Measurements from ENCODE around the gene SH2D4B. TPM values are rescaled to one million over a fixed set of nuclear protein-coding genes. Genes with fewer than 3 reads are reported as not detected.
A peak's percentile ranks its signal among the peaks of the same experiment; 100 is the strongest.

Gene SH2D4B
- total RNA-seq, 1 experiment from 2014 or later, result 0.24 TPM

DNA sequence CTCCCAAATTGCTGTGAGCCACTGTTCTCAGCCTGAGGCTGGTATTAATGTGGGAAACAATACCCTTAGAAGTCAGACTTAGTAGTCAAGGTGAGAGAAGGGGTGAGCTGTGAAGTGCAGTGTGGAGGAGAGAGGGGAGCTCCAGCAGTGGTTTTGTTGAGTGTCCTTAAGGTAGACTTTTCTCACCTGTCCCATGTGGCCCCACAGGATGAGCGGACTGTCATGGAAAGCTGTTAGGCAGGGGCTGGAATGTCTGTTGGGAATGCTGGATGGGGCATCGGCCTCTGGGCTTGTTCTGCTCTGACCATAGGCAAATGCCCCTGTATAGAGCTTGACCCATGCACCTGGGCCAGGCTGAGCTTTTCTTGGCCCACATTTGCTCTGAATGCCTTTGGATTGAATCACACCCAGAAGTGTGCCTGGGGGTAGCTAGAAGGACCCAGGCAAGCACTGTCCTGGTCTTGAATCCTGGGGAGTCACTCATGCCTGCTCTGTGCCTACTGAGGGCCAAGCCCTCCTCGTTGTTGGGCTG, 36.3 kb upstream of the SH2D4B start:
- peaks cover 98% of the 10 kb centered on the region for H3F3A ChIP-seq (ENCODE audit: insufficient read depth, low read depth)
- peak; percentile 81 to 90 for DNase-seq
- H4K20me1 ChIP-seq (ENCODE audit: insufficient read depth), result no peaks in the 10 kb centered on the region
- H3K9me2 ChIP-seq (ENCODE audit: insufficient read depth), result no peaks in the 10 kb centered on the region
- peak overlapping the region; percentile 36; the same call in 1 of the 2 replicates for H3K4me3 ChIP-seq
- no peak overlapping the region for H2AFZ ChIP-seq
- ChIA-PET POLR2A (ENCODE audit: unreplicated experiment) (interaction anchor here (0.5 to 1.1 kb wide), 7 partner anchors 25 to 421 kb away, joined by 3 to 12 read pairs (median 5); partner anchors contain the start of gene PRXL2A), CTCF (interaction anchor here (0.6 kb wide), 2 partner anchors 35 to 40 kb away, joined by 3 to 6 read pairs; no protein-coding TSS in a partner anchor)
- H3K4me2 ChIP-seq, result peak overlapping the region; percentile 80
- peaks cover 23% of the 10 kb centered on the region for H3K36me3 ChIP-seq (ENCODE audit: low read depth)
- intact Hi-C loops (cut with micrococcal nuclease; ENCODE audit: unreplicated experiment), result loop anchor here (1.0 kb wide), 1 partner anchor 93 kb away; the partner anchor contains the start of gene PRXL2A
- H3K27ac ChIP-seq, result peak overlapping the region; percentile 99
- TSS peak; percentile 8 for BruUV-seq (replicated peaks)
- no peaks in the 10 kb centered on the region for H3K27me3 ChIP-seq (ENCODE audit: insufficient read depth, low read depth)
- TF ChIP-seq EZH2 (IDR thresholded peaks at IDR 0.05; ENCODE audit: low read depth) (no peak), CTCF (conservative IDR thresholded peaks at IDR 0.05) (no peak)
- peaks cover 84% of the 10 kb centered on the region for H3K79me2 ChIP-seq (ENCODE audit: low read depth)
- peaks cover 98% of the 10 kb centered on the region for H3K4me1 ChIP-seq (replicated peaks; ENCODE audit: insufficient read depth)
- H3K9me3 ChIP-seq (ENCODE audit: insufficient read depth, low read depth), result no peaks in the 10 kb centered on the region

GRCh38 chr10:80501913-80502521, 35.7 kb upstream of the SH2D4B start:
- Histone ChIP-seq H3K4me1 (replicated peaks; ENCODE audit: insufficient read depth) (peaks cover 98% of the 10 kb centered on the region), H2AFZ (no peak overlapping the region), H3K9me3 (ENCODE audit: insufficient read depth, low read depth) (no peaks in the 10 kb centered on the region), H4K20me1 (ENCODE audit: insufficient read depth) (no peaks in the 10 kb centered on the region), H3K4me2 (peak overlapping the region; percentile 80), H3K27ac (peak overlapping the region; percentile 99), H3K9me2 (ENCODE audit: insufficient read depth) (no peaks in the 10 kb centered on the region), H3K79me2 (ENCODE audit: low read depth) (peaks cover 84% of the 10 kb centered on the region), H3K27me3 (ENCODE audit: insufficient read depth, low read depth) (no peaks in the 10 kb centered on the region), H3F3A (ENCODE audit: insufficient read depth, low read depth) (peaks cover 98% of the 10 kb centered on the region), H3K4me3 (peak overlapping the region; percentile 36; the same call in 1 of the 2 replicates), H3K36me3 (ENCODE audit: low read depth) (peaks cover 20% of the 10 kb centered on the region)
- DNase-seq, result peak; percentile 78 to 87
- intact Hi-C loops (cut with micrococcal nuclease; ENCODE audit: unreplicated experiment), result loop anchor here (1.0 kb wide), 2 partner anchors 31 to 94 kb away; partner anchors contain the start of gene PRXL2A
- TF ChIP-seq CTCF (conservative IDR thresholded peaks at IDR 0.05), result no peak
- no peak for TF ChIP-seq EZH2 (IDR thresholded peaks at IDR 0.05; ENCODE audit: low read depth)
- BruUV-seq (replicated peaks), result no TSS peak
- CTCF ChIA-PET, result interaction anchor here (0.6 kb wide), 1 partner anchor 41 kb away, joined by 3 read pairs; no protein-coding TSS in a partner anchor
- POLR2A ChIA-PET (ENCODE audit: unreplicated experiment), result interaction anchor here (0.5 to 1.1 kb wide), 7 partner anchors 25 to 422 kb away, joined by 3 to 12 read pairs (median 5); partner anchors contain the start of gene PRXL2A

- no peaks in the 10 kb centered on the region for H4K20me1 ChIP-seq (ENCODE audit: insufficient read depth)
- no peaks in the 10 kb centered on the region for H3K27me3 ChIP-seq (ENCODE audit: insufficient read depth, low read depth)
- peaks cover 23% of the 10 kb centered on the region for H3K36me3 ChIP-seq (ENCODE audit: low read depth)
- peaks cover 98% of the 10 kb centered on the region for H3F3A ChIP-seq (ENCODE audit: insufficient read depth, low read depth)
- no peaks in the 10 kb centered on the region for H3K9me2 ChIP-seq (ENCODE audit: insufficient read depth)
- no peak overlapping the region for H2AFZ ChIP-seq
- peak overlapping the region; percentile 36; the same call in 1 of the 2 replicates for H3K4me3 ChIP-seq
- peak; percentile 62 to 64 for DNase-seq
- CTCF ChIA-PET, result interaction anchor here (0.8 to 3.4 kb wide), 2 partner anchors 43 to 58 kb away, joined by 3 to 36 read pairs; no protein-coding TSS in a partner anchor
- peak overlapping the region; percentile 99 for H3K27ac ChIP-seq
- no peaks in the 10 kb centered on the region for H3K9me3 ChIP-seq (ENCODE audit: insufficient read depth, low read depth)
- H3K4me2 ChIP-seq, result peak overlapping the region; percentile 80
- BruUV-seq (replicated peaks), result no TSS peak
- intact Hi-C loops (cut with micrococcal nuclease; ENCODE audit: unreplicated experiment), result loop anchor here (1.0 kb wide), 1 partner anchor 32 kb away; no protein-coding TSS in a partner anchor
- H3K4me1 ChIP-seq (replicated peaks; ENCODE audit: insufficient read depth), result peaks cover 98% of the 10 kb centered on the region
- no peak for TF ChIP-seq CTCF (conservative IDR thresholded peaks at IDR 0.05)
- no peak for TF ChIP-seq EZH2 (IDR thresholded peaks at IDR 0.05; ENCODE audit: low read depth)
- H3K79me2 ChIP-seq (ENCODE audit: low read depth), result peaks cover 84% of the 10 kb centered on the region
- POLR2A ChIA-PET (ENCODE audit: unreplicated experiment), result interaction anchor here (0.6 to 1.1 kb wide), 2 partner anchors 34 to 44 kb away, joined by 3 to 8 read pairs; no protein-coding TSS in a partner anchor
These were observed 34.8 kb upstream of the SH2D4B start for GRCh38 chr10:80502621-80503583.

Data from PC-9 (cell line).